ENCODE data around the gene PSMC1. TPM values are rescaled to one million over a fixed set of nuclear protein-coding genes. Genes with fewer than 3 reads are reported as not detected.

The PSMC1 gene
- total RNA-seq, result 170 and 367 TPM in 2 replicates

GRCh38 chr14:90256354-90257131 lies at the start of gene PSMC1:
TSS of gene PSMC1 (plus strand) at chr14:90256553. CDS start at chr14:90256598, 45 bp downstream.

Other genes starting within 250 kb of the PSMC1 start
- under 0.01 and 0.12 TPM in 2 replicates for gene KCNK13, start 194.6 kb upstream of the PSMC1 start, total RNA-seq
- gene NRDE2, start 75.4 kb downstream of the PSMC1 start, total RNA-seq, result 12.9 and 13.8 TPM in 2 replicates
- 255 and 444 TPM in 2 replicates for gene CALM1, start 140.5 kb downstream of the PSMC1 start, total RNA-seq